HEK293 (cell line): ENCODE data around the gene TGM6.

Source experiments
- CTCF ChIA-PET: fragments of 350-600 bp; formaldehyde crosslinking; extraction: SDS; loops from one replicate; lab custom pipeline; 2021; ENCODE audit warnings: antibody characterized with exemption; lab: Yijun Ruan, JAX
- POLR2A ChIA-PET: fragments of 300-600 bp; formaldehyde crosslinking; extraction: SDS; loops from one replicate; lab custom pipeline; 2020; ENCODE audit warnings: antibody characterized with exemption, inconsistent platforms; lab: Yijun Ruan, JAX
- H3K27ac ChIP-seq: fragments of 200-500 bp; sonication (Bioruptor generic); 2 replicates; pipeline ENCODE4 v1.5.1; 2014; ENCODE audit warnings: low read depth, low read length, control low read depth, inconsistent platforms; ENCODE audit errors: extremely low read depth
- H3K36me3 ChIP-seq, 2 experiments: fragments of 200-500 bp in 1 of 2; sonication (Bioruptor generic) in 1 of 2; 1 replicate in 1 of 2; 2 replicates in 1 of 2; pipeline ENCODE4 v1.5.1; 2014 to 2017; ENCODE audit warnings: inconsistent platforms in 2 of 2, low read length in 2 of 2; ENCODE audit not compliant: control insufficient read depth in 2 of 2, insufficient read depth in 1 of 2
- H3K4me1 ChIP-seq: fragments of 200-500 bp; sonication (Bioruptor generic); 2 replicates; pipeline ENCODE4 v1.5.1; 2014; ENCODE audit warnings: mild to moderate bottlenecking, low read length, inconsistent platforms; ENCODE audit not compliant: control insufficient read depth, insufficient read depth
- H3K4me3 ChIP-seq: 2 replicates; pipeline ENCODE4 v1.5.1; 2011; ENCODE audit warnings: low read depth, mild to moderate bottlenecking, control low read depth, low read length, moderate library complexity
- H3K9me3 ChIP-seq: fragments of 200-500 bp; sonication (Bioruptor generic); 2 replicates; pipeline ENCODE4 v1.5.1; 2014; ENCODE audit warnings: low read depth, low read length, inconsistent platforms; ENCODE audit not compliant: control insufficient read depth, insufficient read depth
- BCL11A ChIP-seq: fragments of 450-650 bp; formaldehyde crosslinking; IDR thresholded peaks from 2 replicates; pipeline ENCODE4 v1.5.1; 2016; ENCODE audit warnings: low read depth, missing biosample characterization, missing genetic modification characterization
- FEZF1 ChIP-seq: fragments of 450-650 bp; formaldehyde crosslinking; IDR thresholded peaks from 2 replicates; pipeline ENCODE4 v1.5.1; 2016; ENCODE audit warnings: missing biosample characterization, missing genetic modification characterization
- GLIS1 ChIP-seq: fragments of 450-650 bp; formaldehyde crosslinking; IDR thresholded peaks from 2 replicates; pipeline ENCODE4 v1.5.1; 2016; ENCODE audit warnings: missing biosample characterization, missing genetic modification characterization
- KLF10 ChIP-seq: fragments of 450-650 bp; IDR thresholded peaks from 2 replicates; pipeline ENCODE4 v1.5.1; 2018; ENCODE audit warnings: missing biosample characterization, mild to moderate bottlenecking, missing genetic modification characterization
- KLF8 ChIP-seq: fragments of 450-650 bp; formaldehyde crosslinking; IDR thresholded peaks from 2 replicates; pipeline ENCODE4 v1.5.1; 2016; ENCODE audit warnings: missing biosample characterization, missing genetic modification characterization
- REST ChIP-seq: fragments of 450-650 bp; formaldehyde crosslinking; IDR thresholded peaks from 2 replicates; pipeline ENCODE4 v1.5.1; 2016; ENCODE audit warnings: missing biosample characterization, missing genetic modification characterization
- SETDB1 ChIP-seq: IDR thresholded peaks from one replicate; pipeline ENCODE4 v1.6.1; 2017; ENCODE audit warnings: mild to moderate bottlenecking, low read length, moderate library complexity, mixed read lengths; ENCODE audit not compliant: insufficient read length
- TRIM28 ChIP-seq: IDR thresholded peaks from 2 replicates; pipeline ENCODE4 v1.6.1; 2011; ENCODE audit warnings: low read length, control low read depth, borderline replicate concordance
- ZBTB17 ChIP-seq: fragments of 450-650 bp; formaldehyde crosslinking; IDR thresholded peaks from 2 replicates; pipeline ENCODE4 v1.5.1; 2016; ENCODE audit warnings: missing biosample characterization, missing genetic modification characterization
- ZNF114 ChIP-seq: fragments of 450-650 bp; formaldehyde crosslinking; IDR thresholded peaks from 2 replicates; pipeline ENCODE4 v1.5.0; 2017; ENCODE audit warnings: missing biosample characterization, missing genetic modification characterization
- ZNF138 ChIP-seq: fragments of 450-650 bp; formaldehyde crosslinking; IDR thresholded peaks from 2 replicates; pipeline ENCODE4 v1.5.1; 2016; ENCODE audit warnings: missing biosample characterization, missing genetic modification characterization, borderline replicate concordance
- ZNF26 ChIP-seq: fragments of 450-650 bp; formaldehyde crosslinking; IDR thresholded peaks from 2 replicates; pipeline ENCODE4 v1.5.1; 2016; ENCODE audit warnings: missing biosample characterization, missing genetic modification characterization
- ZNF280D ChIP-seq: fragments of 450-650 bp; formaldehyde crosslinking; IDR thresholded peaks from 2 replicates; pipeline ENCODE4 v1.5.1; 2016; ENCODE audit warnings: missing biosample characterization, missing genetic modification characterization
- ZNF514 ChIP-seq: fragments of 450-650 bp; formaldehyde crosslinking; IDR thresholded peaks from 2 replicates; pipeline ENCODE4 v1.5.1; 2016; ENCODE audit warnings: missing biosample characterization, missing genetic modification characterization
- ZNF571 ChIP-seq: fragments of 450-650 bp; formaldehyde crosslinking; IDR thresholded peaks from 2 replicates; pipeline ENCODE4 v1.5.0; 2017; ENCODE audit warnings: missing biosample characterization, missing genetic modification characterization
- ZNF596 ChIP-seq: fragments of 450-650 bp; IDR thresholded peaks from 2 replicates; pipeline ENCODE4 v1.5.0; 2018; ENCODE audit warnings: missing biosample characterization, mild to moderate bottlenecking, missing genetic modification characterization, moderate library complexity
- ZNF624 ChIP-seq: fragments of 450-650 bp; formaldehyde crosslinking; IDR thresholded peaks from 2 replicates; pipeline ENCODE4 v1.5.1; 2017; ENCODE audit warnings: missing biosample characterization, missing genetic modification characterization
- ZNF677 ChIP-seq: fragments of 450-650 bp; IDR thresholded peaks from 2 replicates; pipeline ENCODE4 v1.5.0; 2018; ENCODE audit warnings: missing biosample characterization, mild to moderate bottlenecking, missing genetic modification characterization, moderate library complexity
- ZNF785 ChIP-seq: fragments of 450-650 bp; formaldehyde crosslinking; IDR thresholded peaks from 2 replicates; pipeline ENCODE4 v1.5.1; 2016; ENCODE audit warnings: missing biosample characterization, missing genetic modification characterization
- TF ChIP-seq, protein P1 (sequence below): fragments of 450-650 bp; formaldehyde crosslinking; IDR thresholded peaks from 2 replicates; pipeline ENCODE4 v1.5.1; 2016; ENCODE audit warnings: missing biosample characterization, missing genetic modification characterization

The TGM6 gene

GRCh38 chr20:2331901-2332565, 48.7 kb upstream of the TGM6 start:
- Histone ChIP-seq H3K4me3 (no peak overlapping the region), H3K9me3 (no peaks in the 10 kb centered on the region), H3K4me1 (0 out of 2 replicates have a peak, but pooled peaks cover 3% of the 10 kb centered on the region), H3K36me3 (no peaks in the 10 kb centered on the region), H3K27ac (no peak overlapping the region)
- ChIA-PET POLR2A (no interaction called here), CTCF (interaction anchor here (0.7 to 1.5 kb wide), 2 partner anchors 124 to 126 kb away, joined by 3 read pairs; no protein-coding TSS in a partner anchor)
- TF ChIP-seq SETDB1 (no peak), ZNF514 (tag by site-specific recombination) (no peak), ZNF677 (tag by site-specific recombination) (no peak), ZNF114 (tag by site-specific recombination) (no peak), KLF10 (tag by site-specific recombination) (no peak), ZNF26 (tag by site-specific recombination) (no peak), ZNF785 (tag by site-specific recombination) (no peak), ZNF624 (tag by site-specific recombination) (no peak), TRIM28 (no peak), REST (no peak), ZNF138 (tag by site-specific recombination) (no peak), KLF8 (tag by site-specific recombination) (no peak), ZNF571 (no peak), BCL11A (tag by site-specific recombination) (no peak), ZBTB17 (tag by site-specific recombination) (no peak), ZNF280D (no peak), FEZF1 (tag by site-specific recombination) (no peak), ZNF596 (tag by site-specific recombination) (no peak), GLIS1 (no peak)
- TF ChIP-seq, protein P1, sequence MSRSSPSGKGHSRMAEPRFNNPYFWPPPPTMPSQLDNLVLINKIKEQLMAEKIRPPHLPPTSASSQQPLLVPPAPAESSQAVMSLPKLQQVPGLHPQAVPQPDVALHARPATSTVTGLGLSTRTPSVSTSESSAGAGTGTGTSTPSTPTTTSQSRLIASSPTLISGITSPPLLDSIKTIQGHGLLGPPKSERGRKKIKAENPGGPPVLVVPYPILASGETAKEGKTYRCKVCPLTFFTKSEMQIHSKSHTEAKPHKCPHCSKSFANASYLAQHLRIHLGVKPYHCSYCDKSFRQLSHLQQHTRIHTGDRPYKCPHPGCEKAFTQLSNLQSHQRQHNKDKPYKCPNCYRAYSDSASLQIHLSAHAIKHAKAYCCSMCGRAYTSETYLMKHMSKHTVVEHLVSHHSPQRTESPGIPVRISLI (tag by site-specific recombination): no peak
